Esophagus squamous epithelium (tissue), 5 donors: ENCODE results near the gene PLCXD1. TPM values are rescaled to one million over a fixed set of nuclear protein-coding genes. Genes with fewer than 3 reads are reported as not detected.
A peak's percentile ranks its signal among the peaks of the same experiment; 100 is the strongest.
"Not testable (repeated sequence)": the region's sequence is repeated elsewhere in the genome, so short reads cannot be mapped to it uniquely, and the experiment has no call there.

Experiments used
- DNase-seq: peaks from one replicate; lab custom pipeline; 2025; lab: John Stamatoyannopoulos, UW
- H3K27ac ChIP-seq, 4 donors: fragments of 200-600 bp; sonication (generic); one replicate each; pipeline ENCODE4 v1.5.1; 2016 to 2019; ENCODE audit warnings: mild to moderate bottlenecking in 1 of 4
- H3K27me3 ChIP-seq, 4 donors: fragments of 200-600 bp; sonication (generic); 1 replicate in 3 of 4; 2 replicates in 1 of 4; pipeline versions ENCODE4 v1.5.1 to v1.6.0; 2017 to 2021; ENCODE audit warnings: antibody characterized with exemption in 1 of 4
- H3K36me3 ChIP-seq, 3 donors: fragments of 200-600 bp; sonication (generic); one replicate each; pipeline ENCODE4 v1.5.1; 2016 to 2019
- H3K4me1 ChIP-seq, 3 donors: fragments of 200-600 bp; sonication (generic); one replicate each; pipeline ENCODE4 v1.5.1; 2017 to 2019
- H3K4me3 ChIP-seq, 4 donors: fragments of 200-600 bp; sonication (generic); 1 replicate in 3 of 4; 2 replicates in 1 of 4; pipeline ENCODE4 v1.5.1; 2016 to 2019; ENCODE audit warnings: mild to moderate bottlenecking in 2 of 4, moderate library complexity in 1 of 4
- H3K9me3 ChIP-seq, 3 donors: fragments of 200-600 bp; sonication (generic); one replicate each; pipeline ENCODE4 v1.5.1; 2016 to 2019
- POLR2A ChIP-seq, 4 donors: fragments of 450-650 bp; IDR thresholded peaks; one replicate each; pipeline ENCODE4 v1.6.1; 2017; ENCODE audit warnings: antibody characterized with exemption in 4 of 4, mild to moderate bottlenecking in 4 of 4, moderate library complexity in 3 of 4
- WGBS, 2 donors: methylation state at CpG; one replicate each; pipeline ENCODE4 v1.1.5; 2018; 5-methylcytosine and 5-hydroxymethylcytosine counted together
- intact Hi-C: fragments of 100-400 bp; cut with DNase I; formaldehyde crosslinking; loops from one replicate; pipeline ENCODE4 v1.15.0; 2022
- total RNA-seq, 4 donors: library from RNA; depleted of rRNA; stranded (reverse); fragments of >200 nt; gene quantifications; one replicate each; pipeline ENCODE4 v1.1.0, GENCODE V29; 2016
- TF ChIP-seq, protein P1 (sequence below), 6 experiments: fragments of 450-650 bp in 4 of 6; fragments of 200-600 bp in 2 of 6; sonication (generic) in 2 of 6; IDR thresholded peaks; one replicate each; pipeline ENCODE4 v1.5.1; 2016 to 2019; ENCODE audit warnings: antibody characterized with exemption in 6 of 6, mild to moderate bottlenecking in 4 of 6, moderate library complexity in 4 of 6
- donor health status: DM: yes; HTN: yes; CAD: no.

PLCXD1 gene
- total RNA-seq, 4 donors from 2014 or later = 5.7 to 27.1 (median 18.3) TPM

DNA sequence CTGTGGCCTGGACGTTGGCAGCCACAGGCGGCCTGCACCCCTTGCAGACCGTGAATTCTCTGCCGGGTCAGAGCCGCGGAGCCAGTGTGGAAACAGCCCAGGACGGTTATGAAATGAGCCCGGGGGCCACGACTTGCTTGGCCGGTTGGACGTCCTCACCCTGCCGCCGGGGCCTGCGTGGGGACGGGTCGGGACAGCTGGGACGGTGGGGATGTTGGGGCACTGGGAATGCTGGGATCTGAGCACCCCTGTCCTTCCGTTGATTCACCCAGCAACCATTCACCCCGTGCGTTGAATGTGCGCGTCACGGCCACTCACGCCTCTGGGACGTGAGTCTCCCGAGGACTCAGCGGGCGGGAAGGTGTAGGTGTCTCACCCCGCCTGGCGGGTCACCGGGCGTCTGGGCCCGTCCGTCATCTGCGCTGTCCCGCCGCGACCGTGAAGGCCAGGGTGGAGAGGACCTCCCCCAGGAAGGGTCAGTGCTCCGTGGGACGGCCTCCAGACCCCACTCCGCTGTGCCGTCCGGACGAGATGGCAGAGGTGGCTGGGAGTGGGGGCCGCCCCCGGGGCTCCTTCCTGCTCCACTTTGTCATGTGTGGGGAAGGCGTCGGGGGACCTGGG is 4.5 kb upstream of the PLCXD1 start:
- DNase-seq = no peak
- peaks cover 8 to 32% (median 12%) of the 10 kb centered on the region in 3 donors for H3K4me1 ChIP-seq
- peak overlapping the region; percentile 25 to 89 (median 82) for H3K27ac ChIP-seq
- no peaks in the 10 kb centered on the region for H3K36me3 ChIP-seq
- H3K27me3 ChIP-seq = no peaks in the 10 kb centered on the region
- peak overlapping the region; percentile 47 to 75 (median 70) for H3K4me3 ChIP-seq
- intact Hi-C loops = no loop called here
- H3K9me3 ChIP-seq = no peaks in the 10 kb centered on the region
- WGBS, 2 donors = 5% methylated on average over 26 of the region's 49 CpGs; no CpG with 5 or more reads in 1 of the 2 donors
- TF ChIP-seq, protein P1, sequence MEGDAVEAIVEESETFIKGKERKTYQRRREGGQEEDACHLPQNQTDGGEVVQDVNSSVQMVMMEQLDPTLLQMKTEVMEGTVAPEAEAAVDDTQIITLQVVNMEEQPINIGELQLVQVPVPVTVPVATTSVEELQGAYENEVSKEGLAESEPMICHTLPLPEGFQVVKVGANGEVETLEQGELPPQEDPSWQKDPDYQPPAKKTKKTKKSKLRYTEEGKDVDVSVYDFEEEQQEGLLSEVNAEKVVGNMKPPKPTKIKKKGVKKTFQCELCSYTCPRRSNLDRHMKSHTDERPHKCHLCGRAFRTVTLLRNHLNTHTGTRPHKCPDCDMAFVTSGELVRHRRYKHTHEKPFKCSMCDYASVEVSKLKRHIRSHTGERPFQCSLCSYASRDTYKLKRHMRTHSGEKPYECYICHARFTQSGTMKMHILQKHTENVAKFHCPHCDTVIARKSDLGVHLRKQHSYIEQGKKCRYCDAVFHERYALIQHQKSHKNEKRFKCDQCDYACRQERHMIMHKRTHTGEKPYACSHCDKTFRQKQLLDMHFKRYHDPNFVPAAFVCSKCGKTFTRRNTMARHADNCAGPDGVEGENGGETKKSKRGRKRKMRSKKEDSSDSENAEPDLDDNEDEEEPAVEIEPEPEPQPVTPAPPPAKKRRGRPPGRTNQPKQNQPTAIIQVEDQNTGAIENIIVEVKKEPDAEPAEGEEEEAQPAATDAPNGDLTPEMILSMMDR (IDR thresholded peaks at IDR 0.05) = no peak
- no peak for TF ChIP-seq POLR2A (IDR thresholded peaks at IDR 0.05)

GRCh38 chrX:279757-280604 is 1.2 kb upstream of the PLCXD1 start:
- H3K27me3 ChIP-seq, H3K4me3 ChIP-seq, H3K9me3 ChIP-seq, intact Hi-C loops, H3K27ac ChIP-seq, DNase-seq, H3K36me3 ChIP-seq: not testable (repeated sequence)
- WGBS, 2 donors = 90 to 91% methylated on average over 13 to 14 of the region's 45 CpGs
- peaks cover 12 to 54% (median 12%) of the 10 kb centered on the region in 3 donors for H3K4me1 ChIP-seq

- Histone ChIP-seq H3K36me3 (peaks cover 0 to 17% (median 0%) of the 10 kb centered on the region in 3 donors), H3K4me1 (peaks cover 8 to 48% (median 12%) of the 10 kb centered on the region in 3 donors), H3K4me3 (peak overlapping the region in 2 of 4 donors; percentile 37 to 53), H3K27ac (peak overlapping the region in 1 of 4 donors; percentile 64)
- DNase-seq, H3K9me3 ChIP-seq, intact Hi-C loops, H3K27me3 ChIP-seq: not testable (repeated sequence)
- no CpG with 5 or more reads among the region's 24 CpGs for WGBS, 2 donors
Measured at GRCh38 chrX:280722-281121, 459 bp upstream of the PLCXD1 start.

DNA sequence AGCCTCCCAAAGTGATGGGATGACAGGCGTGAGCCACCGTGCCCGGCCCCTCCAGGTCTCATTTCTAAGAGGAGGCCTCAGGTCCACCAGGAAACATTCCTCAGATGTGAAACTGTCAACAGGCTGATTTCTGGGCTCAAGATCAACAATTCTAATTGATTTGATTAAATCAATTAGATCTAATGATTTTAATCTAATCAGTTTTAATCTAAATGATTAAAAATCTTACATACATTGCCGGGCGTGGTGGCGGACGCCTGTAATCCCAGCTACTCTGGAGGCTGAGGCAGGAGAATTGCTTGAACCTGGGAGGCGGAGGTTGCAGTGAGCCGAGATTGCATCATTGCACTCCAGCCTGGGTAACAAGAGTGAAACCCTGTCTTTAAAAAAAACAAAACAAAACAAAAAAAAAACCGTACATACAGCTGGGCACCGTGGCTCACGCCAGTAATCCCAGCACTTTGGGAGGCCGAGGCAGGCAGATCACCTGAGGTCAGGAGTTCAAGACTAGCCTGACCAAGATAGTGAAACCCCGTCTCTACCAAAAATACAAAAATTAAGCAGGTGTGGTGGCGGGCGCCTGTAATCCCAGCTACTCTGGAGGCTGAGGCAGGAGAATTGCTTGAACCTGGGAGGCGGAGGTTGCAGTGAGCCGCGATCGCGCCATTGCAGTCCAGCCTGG is 960 bp downstream of the PLCXD1 start:
- intact Hi-C loops, H3K27me3 ChIP-seq, H3K9me3 ChIP-seq, DNase-seq, H3K4me3 ChIP-seq: not testable (repeated sequence)
- H3K27ac ChIP-seq = peak overlapping the region in 1 of 4 donors; percentile 64
- WGBS, 2 donors = 78 to 87% methylated on average over 18 to 21 of the region's 21 CpGs
- H3K4me1 ChIP-seq = peaks cover 0 to 33% (median 4%) of the 10 kb centered on the region in 3 donors
- peaks cover 0 to 29% (median 0%) of the 10 kb centered on the region in 3 donors for H3K36me3 ChIP-seq

DNA sequence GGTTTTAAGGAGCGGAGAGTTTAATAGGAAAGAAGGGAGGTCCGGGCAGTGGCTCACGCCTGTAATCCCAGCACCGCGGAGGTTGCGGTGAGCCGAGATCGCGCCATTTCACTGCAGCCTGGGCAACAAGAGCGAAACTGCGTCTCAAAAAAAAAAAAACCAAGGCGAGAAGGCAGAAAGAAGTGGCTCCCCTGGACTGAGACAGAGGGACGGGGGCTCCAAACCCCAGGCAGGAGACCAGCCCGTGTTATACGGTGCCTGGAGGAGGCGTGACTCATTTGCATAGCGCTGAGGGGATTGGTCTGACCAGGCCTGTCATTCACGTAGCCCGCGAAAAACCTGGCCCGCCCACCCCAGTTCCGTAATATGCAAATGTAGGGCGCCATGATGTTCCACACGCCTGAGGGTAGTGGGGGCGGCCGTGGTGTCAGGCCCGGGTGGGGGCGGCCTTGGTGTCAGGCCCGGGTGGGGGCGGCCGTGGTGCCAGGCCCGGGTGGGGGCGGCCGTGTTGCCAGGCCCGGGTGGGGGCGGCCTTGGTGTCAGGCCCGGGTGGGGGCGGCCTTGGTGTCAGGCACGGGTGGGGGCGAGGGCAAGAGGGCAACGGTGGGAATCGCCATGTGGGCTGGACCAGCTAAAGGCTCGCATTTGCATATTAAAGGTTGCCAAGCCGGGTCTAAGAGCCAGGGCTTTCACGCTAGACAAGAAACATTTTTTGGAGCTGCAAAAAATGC is 2.1 kb downstream of the PLCXD1 start:
- peak overlapping the region; percentile 53 to 85 (median 80) for H3K27ac ChIP-seq
- DNase-seq = no peak
- peaks cover 0 to 36% (median 0%) of the 10 kb centered on the region in 3 donors for H3K36me3 ChIP-seq
- intact Hi-C loops = no loop called here
- H3K9me3 ChIP-seq = no peaks in the 10 kb centered on the region
- H3K27me3 ChIP-seq = no peaks in the 10 kb centered on the region
- peak overlapping the region; percentile 39 to 71 (median 57) for H3K4me3 ChIP-seq
- peaks cover 0 to 33% (median 4%) of the 10 kb centered on the region in 3 donors for H3K4me1 ChIP-seq
- 1 to 2% methylated on average over 24 to 27 of the region's 45 CpGs for WGBS, 2 donors
- no peak for TF ChIP-seq POLR2A (IDR thresholded peaks at IDR 0.05)
- TF ChIP-seq, protein P1 (IDR thresholded peaks at IDR 0.05) = no peak

- intact Hi-C loops = no loop called here
- no peak overlapping the region for H3K27ac ChIP-seq
- no peak overlapping the region for H3K4me3 ChIP-seq
- H3K4me1 ChIP-seq = peaks cover 0 to 30% (median 4%) of the 10 kb centered on the region in 3 donors
- no peaks in the 10 kb centered on the region for H3K9me3 ChIP-seq
- no peak for DNase-seq
- TF ChIP-seq, protein P1 (IDR thresholded peaks at IDR 0.05) = no peak
- TF ChIP-seq POLR2A (IDR thresholded peaks at IDR 0.05) = no peak
- H3K36me3 ChIP-seq = peaks cover 0 to 55% (median 6%) of the 10 kb centered on the region in 3 donors
- WGBS, 2 donors = 91 to 95% methylated on average over 11 to 12 of the region's 13 CpGs
- no peaks in the 10 kb centered on the region for H3K27me3 ChIP-seq
Measured at GRCh38 chrX:285076-285677, 4.0 kb downstream of the PLCXD1 start.
